Uterus (tissue), 2 donors: Measurements from ENCODE around the gene MYOZ3.

Experiments
- CTCF ChIP-seq, 4 experiments: fragments of 200-600 bp in 2 of 4; fragments of 450-650 bp in 2 of 4; sonication (generic) in 2 of 4; IDR thresholded peaks; one replicate each; pipeline ENCODE4 v1.5.1; 2016 to 2019; ENCODE audit warnings: antibody characterized with exemption in 4 of 4, mild to moderate bottlenecking in 2 of 4, moderate library complexity in 1 of 4
- POLR2A ChIP-seq, 2 donors: fragments of 450-650 bp; IDR thresholded peaks; one replicate each; pipeline ENCODE4 v1.6.1; 2016; ENCODE audit warnings: antibody characterized with exemption in 2 of 2, mild to moderate bottlenecking in 1 of 2, moderate library complexity in 1 of 2

- TF ChIP-seq CTCF (IDR thresholded peaks at IDR 0.05) (no peak), POLR2A (IDR thresholded peaks at IDR 0.05) (no peak)
Measured at GRCh38 chr5:150692276-150692675, 31.2 kb downstream of the MYOZ3 start.
